Measurements from ENCODE around the gene HIBADH. TPM values are rescaled to one million over a fixed set of nuclear protein-coding genes. Genes with fewer than 3 reads are reported as not detected.
A peak's percentile ranks its signal among the peaks of the same experiment; 100 is the strongest.

Gene HIBADH
- total and polyA plus RNA-seq, 9 of the 15 experiments (the other 6 are each of a cell fraction or from before 2014, with no cell fraction given): 10.7 to 67.8 (median 36.9) TPM

DNA sequence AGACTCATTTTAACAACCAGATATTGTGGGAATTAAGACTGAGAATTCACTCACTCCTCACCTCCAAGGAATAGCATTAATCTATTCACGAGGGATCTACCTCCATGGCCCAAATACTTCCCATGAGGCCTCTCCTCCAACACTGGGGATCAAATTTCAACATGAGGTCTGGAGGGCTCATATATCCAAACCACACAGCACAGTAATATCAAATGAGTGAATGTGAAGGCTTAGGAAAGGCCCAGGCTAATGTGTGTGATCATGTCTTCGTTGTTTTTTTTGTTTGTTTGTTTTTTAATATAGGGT is 46.5 kb downstream of the HIBADH start (continued):
- TF ChIP-seq ZNF282 (CRISPR knock-in tag; IDR thresholded peaks at IDR 0.05): no peak
- TF ChIP-seq CBX1 (IDR thresholded peaks at IDR 0.05; ENCODE audit: low read depth): no peak
- TF ChIP-seq ZNF165 (CRISPR knock-in tag; IDR thresholded peaks at IDR 0.05; ENCODE audit: borderline replicate concordance): no peak

DNA sequence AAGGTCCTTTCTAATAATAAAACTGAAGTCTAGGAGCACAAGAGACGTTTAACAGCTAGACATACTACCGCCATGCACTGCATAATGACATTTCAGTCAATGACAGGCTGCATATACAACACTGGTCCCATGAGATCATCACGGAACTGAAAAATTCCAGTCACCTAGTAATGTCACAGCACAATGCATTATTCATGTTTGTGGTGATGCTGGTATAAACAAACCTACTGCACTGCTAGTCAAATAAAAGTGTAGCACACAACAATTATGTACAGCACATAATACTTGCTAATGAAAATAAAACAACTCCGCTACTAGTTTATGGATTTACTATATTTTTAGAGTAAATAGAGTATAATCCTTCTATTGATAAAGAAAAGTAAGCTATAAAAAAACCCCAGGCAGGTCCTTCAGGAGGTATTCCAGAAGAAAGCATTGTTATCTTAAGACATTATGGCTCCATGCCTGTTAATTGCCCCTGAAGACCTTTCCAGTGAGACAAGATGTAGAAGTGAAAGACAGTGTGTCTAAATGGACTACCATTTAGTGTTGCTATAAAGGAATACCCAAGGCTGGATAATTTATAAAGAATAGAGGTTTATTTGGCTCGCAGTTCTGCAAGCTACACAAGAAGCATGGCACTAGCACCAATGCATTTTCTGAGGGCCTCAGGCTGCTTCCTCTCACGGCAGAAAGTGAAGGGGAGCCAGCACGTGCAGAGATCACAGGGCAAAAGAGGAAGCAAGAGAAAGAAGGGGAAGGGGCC is 47.1 kb downstream of the HIBADH start:
- 79% methylated on average over 7 of the region's 7 CpGs for WGBS (ENCODE audit: insufficient coverage, low coverage, missing lambda C conversion rate)

More for the DNA sequence above, 47.1 kb downstream of the HIBADH start:
- no peak for FAIRE-seq
- Histone ChIP-seq H3K27ac (ENCODE audit: extremely low read depth, low read depth, low read length) (no peak overlapping the region), H3K27me3 (ENCODE audit: control insufficient read depth in 2 of 2, insufficient read depth in 2 of 2, low read length in 2 of 2) (no peaks in the 10 kb centered on the region), H3K4me1 (replicated peaks in 1 of 2; ENCODE audit: control insufficient read depth in 2 of 2, insufficient read depth in 2 of 2, low read length in 2 of 2) (no peaks in the 10 kb centered on the region), H3K4me3 (no peak overlapping the region), H2AFZ (ENCODE audit: low read depth, low read length) (no peak overlapping the region), H3K9ac (ENCODE audit: insufficient read depth in 1 of 2, low read depth in 2 of 2, low read length in 2 of 2) (no peak overlapping the region), H4K20me1 (replicated peaks; ENCODE audit: control insufficient read depth, insufficient read depth, low read length) (no peaks in the 10 kb centered on the region), H3K9me3 (replicated peaks; ENCODE audit: control insufficient read depth, insufficient read depth, low read depth, low read length) (peaks cover 15% of the 10 kb centered on the region), H3K36me3 (ENCODE audit: control insufficient read depth, insufficient read depth, low read length) (peaks cover 10% of the 10 kb centered on the region; the same call in 1 of the 3 replicates), H3K9me1 (ENCODE audit: control insufficient read depth, insufficient read depth, low read length) (no peaks in the 10 kb centered on the region), H3K79me2 (ENCODE audit: control insufficient read depth, insufficient read depth, low read length) (0 out of 3 replicates have a peak, but pooled peaks cover 2% of the 10 kb centered on the region), H3K4me2 (ENCODE audit: insufficient read depth, low read length) (no peak overlapping the region)
- TF ChIP-seq NRF1 (conservative IDR thresholded peaks at IDR 0.05 in 1 of 2, IDR thresholded peaks at IDR 0.05 in 1 of 2) (no peak), ZNF766 (CRISPR knock-in tag; conservative IDR thresholded peaks at IDR 0.05) (peak; percentile 77; the same call in 1 of the 2 replicates)
- TF ChIP-seq, protein P1, sequence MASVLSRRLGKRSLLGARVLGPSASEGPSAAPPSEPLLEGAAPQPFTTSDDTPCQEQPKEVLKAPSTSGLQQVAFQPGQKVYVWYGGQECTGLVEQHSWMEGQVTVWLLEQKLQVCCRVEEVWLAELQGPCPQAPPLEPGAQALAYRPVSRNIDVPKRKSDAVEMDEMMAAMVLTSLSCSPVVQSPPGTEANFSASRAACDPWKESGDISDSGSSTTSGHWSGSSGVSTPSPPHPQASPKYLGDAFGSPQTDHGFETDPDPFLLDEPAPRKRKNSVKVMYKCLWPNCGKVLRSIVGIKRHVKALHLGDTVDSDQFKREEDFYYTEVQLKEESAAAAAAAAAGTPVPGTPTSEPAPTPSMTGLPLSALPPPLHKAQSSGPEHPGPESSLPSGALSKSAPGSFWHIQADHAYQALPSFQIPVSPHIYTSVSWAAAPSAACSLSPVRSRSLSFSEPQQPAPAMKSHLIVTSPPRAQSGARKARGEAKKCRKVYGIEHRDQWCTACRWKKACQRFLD (CRISPR knock-in tag; IDR thresholded peaks at IDR 0.05): no peak
- no peak for ATAC-seq
- POLR2A ChIA-PET: no interaction called here
- no TSS peak for BruUV-seq (replicated peaks)
- intact Hi-C loops (cut with micrococcal nuclease): no loop called here
- no peak for DNase-seq (ENCODE audit: extremely low read depth in 1 of 4, low spot score in 3 of 4)
- in situ Hi-C loops (cut with MboI): no loop called here
- CTCF ChIA-PET (ENCODE audit: low intra/inter-chr PET ratio): no interaction called here
